ENCODE data around the gene ERCC6. TPM values are rescaled to one million over a fixed set of nuclear protein-coding genes. Genes with fewer than 3 reads are reported as not detected.

Gene ERCC6
- total and polyA plus RNA-seq, 2 experiments from 2014 or later: 5.4 to 9.7 TPM

DNA sequence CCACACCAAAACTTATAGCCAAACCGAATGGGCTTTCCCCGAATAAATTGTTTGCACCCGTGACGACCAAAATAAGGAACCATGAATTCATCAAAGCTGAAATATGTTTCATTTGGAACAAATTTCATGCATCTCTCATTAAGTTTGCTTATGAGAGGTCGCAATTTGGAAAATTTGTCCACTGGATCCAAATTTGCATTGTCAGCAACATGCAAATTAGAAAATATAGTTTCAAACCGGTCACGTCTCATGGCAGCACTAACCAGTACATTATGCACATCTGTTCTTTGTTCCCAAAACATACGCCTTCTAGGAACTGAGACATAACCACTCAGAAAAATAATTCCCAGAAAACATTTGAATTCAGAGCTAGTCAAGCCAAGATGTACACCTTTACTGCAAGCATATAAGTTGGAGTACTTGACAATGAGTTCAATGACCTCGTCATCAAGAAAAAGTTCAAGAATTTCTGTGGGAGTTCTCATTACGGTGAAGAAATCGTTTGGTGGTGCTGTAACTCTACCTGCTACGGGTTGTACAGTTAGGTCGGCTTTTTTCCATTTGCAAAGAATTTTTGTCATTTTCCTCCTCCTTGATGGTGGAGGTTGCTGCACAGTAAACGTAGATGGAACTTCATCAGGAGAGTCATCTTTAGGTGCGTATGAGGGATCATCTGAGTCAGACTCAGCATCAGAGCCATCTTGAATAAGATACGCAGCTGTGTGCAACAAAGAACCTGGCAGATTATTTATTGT is 22.5 kb downstream of the ERCC6 start:
- Histone ChIP-seq H3K9me3 (ENCODE audit: low read depth) (no peaks in the 10 kb centered on the region), H3K4me1 (ENCODE audit: low read depth) (no peaks in the 10 kb centered on the region), H3K27ac (no peak overlapping the region), H3K4me3 (no peak overlapping the region), H3K27me3 (no peaks in the 10 kb centered on the region), H3K36me3 (no peaks in the 10 kb centered on the region)
- no peak for DNase-seq (ENCODE audit: low read depth in 1 of 2, low spot score in 1 of 2)
- TF ChIP-seq, protein P1, sequence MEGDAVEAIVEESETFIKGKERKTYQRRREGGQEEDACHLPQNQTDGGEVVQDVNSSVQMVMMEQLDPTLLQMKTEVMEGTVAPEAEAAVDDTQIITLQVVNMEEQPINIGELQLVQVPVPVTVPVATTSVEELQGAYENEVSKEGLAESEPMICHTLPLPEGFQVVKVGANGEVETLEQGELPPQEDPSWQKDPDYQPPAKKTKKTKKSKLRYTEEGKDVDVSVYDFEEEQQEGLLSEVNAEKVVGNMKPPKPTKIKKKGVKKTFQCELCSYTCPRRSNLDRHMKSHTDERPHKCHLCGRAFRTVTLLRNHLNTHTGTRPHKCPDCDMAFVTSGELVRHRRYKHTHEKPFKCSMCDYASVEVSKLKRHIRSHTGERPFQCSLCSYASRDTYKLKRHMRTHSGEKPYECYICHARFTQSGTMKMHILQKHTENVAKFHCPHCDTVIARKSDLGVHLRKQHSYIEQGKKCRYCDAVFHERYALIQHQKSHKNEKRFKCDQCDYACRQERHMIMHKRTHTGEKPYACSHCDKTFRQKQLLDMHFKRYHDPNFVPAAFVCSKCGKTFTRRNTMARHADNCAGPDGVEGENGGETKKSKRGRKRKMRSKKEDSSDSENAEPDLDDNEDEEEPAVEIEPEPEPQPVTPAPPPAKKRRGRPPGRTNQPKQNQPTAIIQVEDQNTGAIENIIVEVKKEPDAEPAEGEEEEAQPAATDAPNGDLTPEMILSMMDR (IDR thresholded peaks at IDR 0.05; ENCODE audit: low read depth, low read length): no peak

DNA sequence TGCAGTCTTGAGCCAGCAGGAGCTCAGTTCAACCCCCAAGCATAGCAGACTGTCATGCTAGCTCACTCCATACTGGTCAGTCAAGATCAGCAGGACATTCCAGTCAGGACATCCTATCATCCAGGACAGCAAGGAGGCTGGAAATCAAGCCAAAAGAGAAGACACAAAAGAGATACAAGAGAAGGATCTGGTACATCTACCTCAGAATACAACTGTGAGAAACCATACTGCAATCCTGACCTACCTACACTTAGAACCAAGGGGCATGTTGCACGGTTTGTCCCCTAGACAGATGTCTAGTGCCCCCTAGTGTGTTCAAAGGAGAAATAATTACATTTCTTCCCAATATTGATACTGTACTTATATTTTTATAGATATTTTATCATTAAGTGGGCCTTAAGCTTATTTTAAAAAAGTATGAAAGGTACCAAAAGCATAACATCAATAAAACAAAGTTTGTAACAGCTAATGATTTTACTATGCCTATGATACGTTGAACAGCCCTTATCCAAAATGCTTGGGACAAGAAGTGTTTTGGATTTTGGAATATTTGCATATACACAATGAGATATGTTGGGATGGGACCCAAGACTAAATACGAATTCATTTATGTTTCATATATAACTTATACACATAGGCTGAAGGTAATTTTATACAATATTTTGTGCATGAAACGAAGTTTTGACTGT is 26.7 kb downstream of the ERCC6 start:
- TF ChIP-seq, protein P1 (IDR thresholded peaks at IDR 0.05; ENCODE audit: low read depth, low read length): peak; percentile 60
- Histone ChIP-seq H3K27me3 (no peaks in the 10 kb centered on the region), H3K4me1 (ENCODE audit: low read depth) (no peaks in the 10 kb centered on the region), H3K4me3 (no peak overlapping the region), H3K9me3 (ENCODE audit: low read depth) (no peaks in the 10 kb centered on the region), H3K36me3 (no peaks in the 10 kb centered on the region), H3K27ac (no peak overlapping the region)
- peak; percentile 47 to 55 for DNase-seq (ENCODE audit: low read depth in 1 of 2, low spot score in 1 of 2)

DNA sequence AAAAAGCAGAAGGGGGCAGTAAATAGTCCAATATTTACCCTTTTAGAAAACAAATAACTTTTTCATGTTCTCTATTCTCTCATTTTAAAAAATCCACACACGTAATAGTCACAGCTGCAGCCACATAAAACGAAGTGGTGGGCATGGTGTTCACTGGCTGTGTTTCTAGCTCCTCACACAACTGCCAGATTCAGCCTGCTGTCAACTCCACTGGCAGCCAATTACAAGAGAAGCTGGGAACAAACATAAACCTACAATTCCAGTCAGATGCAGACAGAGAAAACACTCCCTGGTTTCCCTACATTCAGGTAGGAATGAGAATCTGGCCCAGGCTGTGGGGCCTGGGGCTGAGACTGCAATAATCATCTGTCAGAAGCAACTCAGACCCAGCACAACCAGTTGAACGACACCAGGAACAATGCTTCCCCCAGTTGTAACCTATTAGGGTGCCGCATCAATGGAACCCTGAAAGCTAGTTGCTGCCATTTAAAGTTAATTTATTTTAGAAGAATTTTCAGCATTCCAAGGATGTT is 29.1 kb downstream of the ERCC6 start:
- Histone ChIP-seq H3K9me3 (ENCODE audit: low read depth) (no peaks in the 10 kb centered on the region), H3K4me1 (ENCODE audit: low read depth) (no peaks in the 10 kb centered on the region), H3K36me3 (peaks cover 3% of the 10 kb centered on the region), H3K4me3 (no peak overlapping the region), H3K27me3 (no peaks in the 10 kb centered on the region), H3K27ac (no peak overlapping the region)
- no peak for DNase-seq (ENCODE audit: low read depth in 1 of 2, low spot score in 1 of 2)
- TF ChIP-seq, protein P1 (IDR thresholded peaks at IDR 0.05; ENCODE audit: low read depth, low read length): no peak

DNA sequence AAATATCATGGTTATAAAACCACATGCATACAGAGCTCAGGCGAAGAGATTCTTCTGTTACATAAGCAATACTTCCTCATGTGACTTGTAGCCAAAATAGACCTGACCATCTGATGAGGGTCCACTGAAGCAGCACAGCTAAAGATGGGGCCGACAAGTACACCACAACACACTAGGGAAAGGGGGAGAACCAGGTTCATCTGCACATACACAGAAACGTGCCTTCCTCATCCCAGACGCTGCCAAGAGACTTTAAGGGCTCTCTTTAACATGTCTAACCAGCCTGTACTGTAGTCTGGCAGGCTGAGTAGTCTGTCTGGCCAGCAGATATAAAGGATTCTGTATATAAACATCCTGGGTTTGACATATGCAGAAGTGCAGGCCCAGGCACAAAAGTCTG is 30.3 kb downstream of the ERCC6 start:
- DNase-seq (ENCODE audit: low read depth in 1 of 2, low spot score in 1 of 2): no peak
- H3K36me3 ChIP-seq: peaks cover 3% of the 10 kb centered on the region
- H3K27me3 ChIP-seq: no peaks in the 10 kb centered on the region
- H3K4me3 ChIP-seq: no peak overlapping the region
- H3K9me3 ChIP-seq (ENCODE audit: low read depth): no peaks in the 10 kb centered on the region
- H3K27ac ChIP-seq: no peak overlapping the region
- TF ChIP-seq, protein P1 (IDR thresholded peaks at IDR 0.05; ENCODE audit: low read depth, low read length): no peak
- H3K4me1 ChIP-seq (ENCODE audit: low read depth): no peaks in the 10 kb centered on the region

DNA sequence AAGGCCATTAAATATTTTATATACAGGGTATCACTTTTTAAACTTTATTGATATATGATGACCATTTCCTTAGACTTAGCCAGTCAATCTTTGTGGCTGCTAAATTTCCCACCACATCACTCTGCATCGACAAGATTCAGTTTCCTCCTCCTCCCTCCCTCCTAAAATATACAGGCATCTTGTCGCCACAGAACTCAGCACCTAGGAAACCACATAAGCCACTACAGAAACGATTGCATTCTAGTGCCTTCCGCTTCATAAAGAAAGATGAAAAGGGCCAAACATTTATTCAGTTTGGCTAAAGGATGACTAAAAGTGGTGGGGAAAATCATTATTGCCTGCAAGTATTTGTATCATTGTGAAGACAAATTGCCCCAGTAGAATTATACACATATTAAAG is 30.7 kb downstream of the ERCC6 start:
- DNase-seq (ENCODE audit: low read depth in 1 of 2, low spot score in 1 of 2): no peak
- no peak overlapping the region for H3K27ac ChIP-seq
- H3K9me3 ChIP-seq (ENCODE audit: low read depth): no peaks in the 10 kb centered on the region
- TF ChIP-seq, protein P1 (IDR thresholded peaks at IDR 0.05; ENCODE audit: low read depth, low read length): no peak
- H3K4me1 ChIP-seq (ENCODE audit: low read depth): no peaks in the 10 kb centered on the region
- no peak overlapping the region for H3K4me3 ChIP-seq
- H3K36me3 ChIP-seq: peaks cover 3% of the 10 kb centered on the region
- H3K27me3 ChIP-seq: no peaks in the 10 kb centered on the region
